GM03348 (cell line): Measurements from ENCODE around the gene CST6.

ENCODE experiments used
- DNase-seq: peaks from one replicate; pipeline ENCODE4 v3.0.0; 2012; ENCODE audit warnings: low spot score

CST6 gene, protein sequence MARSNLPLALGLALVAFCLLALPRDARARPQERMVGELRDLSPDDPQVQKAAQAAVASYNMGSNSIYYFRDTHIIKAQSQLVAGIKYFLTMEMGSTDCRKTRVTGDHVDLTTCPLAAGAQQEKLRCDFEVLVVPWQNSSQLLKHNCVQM

DNA sequence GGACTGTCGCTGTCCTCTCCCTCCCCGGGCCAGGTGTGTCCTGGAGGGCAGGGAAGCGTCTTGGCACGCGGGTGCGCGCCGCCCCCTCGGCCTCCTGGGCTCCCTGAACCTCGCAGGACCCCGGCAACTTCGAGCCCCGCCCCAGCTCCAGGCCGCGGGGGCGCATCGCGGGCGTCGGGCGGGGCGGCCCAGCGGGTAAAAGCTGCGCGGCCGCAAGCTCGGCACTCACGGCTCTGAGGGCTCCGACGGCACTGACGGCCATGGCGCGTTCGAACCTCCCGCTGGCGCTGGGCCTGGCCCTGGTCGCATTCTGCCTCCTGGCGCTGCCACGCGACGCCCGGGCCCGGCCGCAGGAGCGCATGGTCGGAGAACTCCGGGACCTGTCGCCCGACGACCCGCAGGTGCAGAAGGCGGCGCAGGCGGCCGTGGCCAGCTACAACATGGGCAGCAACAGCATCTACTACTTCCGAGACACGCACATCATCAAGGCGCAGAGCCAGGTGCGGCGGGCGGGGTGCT, at the start of gene CST6:
Gene CST6, plus strand, starts transcription at position 224 of the 519 bp plus-strand sequence. Its CDS starts 37 bp downstream, at position 261.
- no peak for DNase-seq

DNA sequence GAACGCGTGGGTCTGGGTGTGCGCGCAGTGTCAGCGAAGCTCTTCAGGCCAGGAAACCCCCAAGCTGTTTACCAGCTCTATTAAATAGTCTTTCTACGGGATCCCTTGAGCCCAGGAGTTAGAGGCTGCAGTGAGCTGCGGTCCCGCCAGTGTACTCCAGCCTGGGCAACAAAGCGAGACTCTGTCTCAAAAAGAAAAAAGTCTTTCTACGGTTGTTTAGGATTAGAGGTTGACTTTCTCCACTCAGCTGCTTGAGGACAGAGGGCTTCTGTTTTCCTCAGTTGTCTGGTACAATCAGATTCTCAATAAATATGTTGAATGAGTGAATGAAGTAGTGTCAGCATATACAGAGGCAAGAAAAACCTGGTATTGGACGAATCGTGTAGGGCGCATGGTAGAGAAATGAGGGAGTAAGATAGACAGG, 49.7 kb upstream of the CST6 start:
- no peak for DNase-seq

DNA sequence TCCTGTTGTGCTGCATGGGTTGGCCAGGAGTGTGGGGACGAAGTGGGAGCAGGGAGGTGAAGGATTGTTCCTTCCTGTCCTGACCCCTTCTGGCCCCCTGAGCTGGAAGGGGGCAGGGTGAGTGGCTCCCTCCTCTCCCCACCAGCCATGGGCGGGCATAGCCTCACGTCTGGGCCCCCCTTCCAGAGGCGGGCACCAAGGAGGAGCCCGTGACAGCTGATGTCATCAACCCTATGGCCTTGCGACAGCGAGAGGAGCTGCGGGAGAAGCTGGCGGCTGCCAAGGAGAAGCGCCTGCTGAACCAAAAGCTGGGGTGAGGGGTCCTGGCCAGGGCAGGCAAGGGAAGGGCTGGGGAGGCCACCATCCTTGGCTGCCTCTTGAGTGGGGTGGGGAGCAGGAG, 46.9 kb upstream of the CST6 start:
- no peak for DNase-seq

DNA sequence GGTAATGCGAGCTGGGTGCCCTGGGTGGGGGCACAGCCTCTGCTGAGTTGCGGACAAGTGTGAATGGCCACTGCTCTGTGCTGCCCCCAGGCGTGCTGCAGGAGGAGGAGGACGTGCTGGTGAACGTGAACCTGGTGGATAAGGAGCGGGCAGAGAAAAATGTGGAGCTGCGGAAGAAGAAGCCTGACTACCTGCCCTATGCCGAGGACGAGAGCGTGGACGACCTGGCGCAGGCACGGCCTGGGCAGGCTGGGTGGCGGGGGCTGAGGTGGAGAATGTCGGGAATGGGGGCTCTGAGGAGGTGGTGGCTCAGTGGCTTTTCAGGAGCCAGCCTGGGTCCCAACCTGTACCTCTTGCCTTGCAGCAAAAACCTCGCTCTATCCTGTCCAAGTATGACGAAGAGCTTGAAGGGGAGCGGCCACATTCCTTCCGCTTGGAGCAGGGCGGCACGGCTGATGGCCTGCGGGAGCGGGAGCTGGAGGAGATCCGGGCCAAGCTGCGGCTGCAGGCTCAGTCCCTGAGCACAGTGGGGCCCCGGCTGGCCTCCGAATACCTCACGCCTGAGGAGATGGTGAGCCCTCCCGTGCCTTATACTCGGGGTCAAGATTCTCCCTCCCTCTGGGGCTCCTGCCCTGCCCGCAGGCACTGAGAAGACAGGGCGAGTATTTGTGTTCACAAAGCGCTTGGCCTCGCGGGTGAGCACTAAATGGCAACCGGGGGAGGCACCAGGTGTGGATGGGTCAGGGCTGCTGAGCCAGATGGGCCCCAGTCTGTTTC, 45.6 kb upstream of the CST6 start:
- DNase-seq, result no peak

DNA sequence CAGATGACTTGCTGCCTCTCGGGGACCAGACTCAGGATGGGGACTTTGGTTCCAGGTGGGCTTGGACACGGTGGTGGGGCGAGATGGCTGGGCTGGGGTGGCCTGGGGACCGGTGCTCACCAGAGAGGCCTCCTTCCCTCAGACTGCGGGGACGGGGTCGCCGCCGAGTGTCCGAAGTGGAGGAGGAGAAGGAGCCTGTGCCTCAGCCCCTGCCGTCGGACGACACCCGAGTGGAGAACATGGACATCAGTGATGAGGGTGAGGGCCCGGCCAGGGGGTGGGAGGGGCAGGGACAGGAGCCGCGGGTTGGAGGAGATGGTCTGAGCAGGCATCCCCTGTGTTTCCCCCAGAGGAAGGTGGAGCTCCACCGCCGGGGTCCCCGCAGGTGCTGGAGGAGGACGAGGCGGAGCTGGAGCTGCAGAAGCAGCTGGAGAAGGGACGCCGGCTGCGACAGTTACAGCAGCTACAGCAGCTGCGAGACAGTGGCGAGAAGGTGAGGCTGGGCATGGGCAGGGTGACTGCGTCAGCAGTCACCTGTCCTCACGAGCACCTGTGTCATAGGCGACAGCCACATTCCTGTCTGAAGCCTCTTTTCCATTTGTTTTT, 44.4 kb upstream of the CST6 start:
- DNase-seq, result no peak

DNA sequence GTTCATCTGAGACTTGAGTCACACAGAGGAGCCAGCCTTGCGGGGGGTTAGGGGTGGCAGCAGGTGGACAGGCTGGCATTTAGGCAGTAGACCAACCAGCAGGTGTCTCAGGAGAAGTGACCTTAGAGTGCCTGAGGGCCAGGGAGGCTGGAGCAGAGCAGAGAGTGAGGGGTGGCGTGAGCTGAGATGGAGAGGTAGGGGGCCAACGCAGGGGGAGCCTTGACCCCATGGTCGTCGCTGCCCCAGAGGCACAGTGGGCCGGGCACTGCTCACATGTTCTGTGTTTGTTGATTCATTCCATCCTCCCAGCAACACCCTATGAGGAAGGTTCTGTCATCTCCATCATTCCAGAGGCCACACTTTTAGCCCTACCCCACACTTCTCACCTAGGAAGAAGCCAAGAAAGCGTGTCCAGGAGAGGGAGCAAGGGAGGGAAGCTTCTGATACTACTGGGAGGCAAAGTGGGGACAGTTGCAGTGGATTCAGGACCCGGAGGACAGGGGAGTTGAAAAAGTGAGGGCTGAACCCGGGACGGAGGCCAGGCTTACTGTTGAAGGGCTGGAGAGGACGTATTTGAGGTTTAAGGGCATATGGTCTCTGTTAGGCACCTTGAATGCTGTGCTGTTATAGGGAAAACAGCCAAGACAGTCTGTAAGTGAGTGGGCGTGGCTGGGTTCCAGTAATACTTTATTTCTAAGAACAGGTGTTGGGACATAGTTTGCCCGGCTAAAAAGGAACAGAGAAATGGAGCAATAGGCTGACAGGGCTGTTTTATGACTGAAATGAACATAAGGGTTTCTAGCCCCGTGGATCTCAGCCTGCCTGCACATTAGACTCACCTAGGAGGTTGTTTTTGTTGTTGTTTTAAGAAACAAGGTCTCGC, 43.0 kb upstream of the CST6 start:
- no peak for DNase-seq

DNA sequence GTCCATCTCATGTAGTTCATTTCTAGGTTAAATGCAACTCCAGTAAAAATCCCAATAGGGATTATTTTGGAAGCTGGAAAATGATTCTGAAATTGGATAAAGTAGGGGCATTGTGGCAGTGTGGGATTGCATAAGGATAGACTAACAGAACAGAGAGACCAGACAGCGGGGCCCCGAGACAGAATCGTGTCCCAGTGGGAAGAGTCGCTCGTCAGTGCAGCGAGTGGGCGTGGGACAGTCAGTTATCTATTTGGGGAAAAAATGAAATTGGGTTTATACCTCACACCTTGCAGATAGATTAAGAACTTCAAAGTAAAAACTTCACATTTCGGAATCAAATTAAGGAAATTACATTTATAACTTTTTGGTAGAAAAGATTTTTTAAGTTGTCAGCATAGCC, 39.7 kb upstream of the CST6 start:
- DNase-seq, result no peak

DNA sequence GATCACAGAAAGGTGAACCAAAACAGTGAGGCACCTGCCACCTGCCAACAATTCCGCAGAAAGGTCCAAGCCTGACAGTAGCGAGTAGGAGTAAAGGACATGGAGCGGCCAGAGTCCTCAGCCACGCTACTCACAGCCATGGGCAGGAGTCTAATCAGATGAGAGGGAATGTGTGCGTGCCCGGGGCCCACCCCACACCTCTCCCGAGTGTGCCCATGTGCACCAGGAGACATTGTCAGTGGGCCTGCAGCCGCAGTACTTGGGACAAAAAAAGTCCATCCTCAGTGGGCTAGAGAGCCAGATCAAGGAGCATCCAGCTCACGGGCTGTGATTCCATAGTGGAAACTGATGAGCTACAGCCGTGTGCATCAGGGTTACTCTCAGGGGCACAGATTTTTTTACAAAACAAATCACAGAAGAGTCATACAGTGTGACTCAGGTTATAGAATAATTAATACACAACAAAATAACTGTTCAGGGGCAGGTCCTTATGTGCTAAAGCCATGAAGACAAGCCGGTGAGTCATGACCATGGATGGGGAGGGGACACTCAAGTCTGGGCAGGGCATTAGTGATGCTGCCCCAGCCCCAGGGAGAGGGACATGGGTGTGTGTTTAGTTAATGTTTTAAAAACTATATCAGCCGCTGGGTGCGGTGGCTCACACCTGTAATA, 38.2 kb upstream of the CST6 start:
- DNase-seq, result no peak

DNA sequence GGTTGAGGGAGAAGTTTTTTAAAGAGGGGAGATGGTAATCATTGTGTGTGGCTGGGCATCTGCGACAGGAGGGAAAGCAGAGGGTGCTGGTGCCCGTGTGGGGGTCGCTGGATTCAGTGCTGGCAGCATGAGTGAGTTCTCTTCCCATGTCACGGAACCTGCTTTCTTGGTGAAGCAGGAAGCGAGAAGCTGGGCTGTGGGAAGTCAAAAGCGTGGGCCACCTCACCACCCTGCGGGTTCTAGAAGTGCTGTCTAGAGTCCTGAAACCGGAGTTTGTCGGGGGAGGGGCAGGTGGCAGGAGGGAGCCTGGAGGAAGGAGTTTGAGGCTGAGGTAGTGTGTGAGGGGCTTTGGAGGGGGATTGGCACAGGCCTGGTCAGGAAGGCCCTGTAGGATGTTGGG, 36.0 kb upstream of the CST6 start:
- DNase-seq, result no peak

DNA sequence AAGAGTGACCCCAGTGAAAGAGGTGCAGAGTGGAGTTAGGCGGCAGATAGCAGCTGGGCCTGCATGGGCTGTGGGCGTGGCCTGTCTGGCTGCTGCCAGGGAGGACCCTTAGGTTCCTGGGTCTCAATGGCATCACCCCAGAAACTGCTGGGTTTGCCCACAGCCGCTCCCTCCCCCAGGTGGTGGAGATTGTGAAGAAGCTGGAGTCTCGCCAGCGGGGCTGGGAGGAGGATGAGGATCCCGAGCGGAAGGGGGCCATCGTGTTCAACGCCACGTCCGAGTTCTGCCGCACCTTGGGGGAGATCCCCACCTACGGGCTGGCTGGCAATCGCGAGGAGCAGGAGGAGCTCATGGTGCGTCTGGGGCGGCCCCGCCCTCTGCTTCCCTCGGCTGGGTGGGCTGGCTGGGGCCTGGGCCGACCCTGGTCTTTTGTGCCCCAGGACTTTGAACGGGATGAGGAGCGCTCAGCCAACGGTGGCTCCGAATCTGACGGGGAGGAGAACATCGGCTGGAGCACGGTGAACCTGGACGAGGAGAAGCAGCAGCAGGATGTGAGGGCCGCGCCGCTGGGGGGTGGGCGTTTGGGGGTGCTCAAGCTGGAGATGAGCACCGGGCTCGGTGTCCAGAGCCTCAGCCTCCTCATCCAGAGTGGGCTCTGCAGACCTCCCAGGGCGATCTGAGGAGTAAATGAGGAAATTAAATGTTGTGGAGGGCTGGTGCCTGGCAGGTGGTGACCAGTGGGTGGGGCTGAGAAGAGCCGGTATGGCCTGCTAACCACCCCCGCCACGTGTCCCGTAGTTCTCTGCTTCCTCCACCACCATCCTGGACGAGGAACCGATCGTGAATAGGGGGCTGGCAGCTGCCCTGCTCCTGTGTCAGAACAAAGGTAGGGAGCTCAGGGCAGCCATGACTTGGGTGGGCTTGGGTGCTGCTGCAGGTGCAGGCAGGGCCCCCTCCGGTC, 35.3 kb upstream of the CST6 start:
- no peak for DNase-seq

DNA sequence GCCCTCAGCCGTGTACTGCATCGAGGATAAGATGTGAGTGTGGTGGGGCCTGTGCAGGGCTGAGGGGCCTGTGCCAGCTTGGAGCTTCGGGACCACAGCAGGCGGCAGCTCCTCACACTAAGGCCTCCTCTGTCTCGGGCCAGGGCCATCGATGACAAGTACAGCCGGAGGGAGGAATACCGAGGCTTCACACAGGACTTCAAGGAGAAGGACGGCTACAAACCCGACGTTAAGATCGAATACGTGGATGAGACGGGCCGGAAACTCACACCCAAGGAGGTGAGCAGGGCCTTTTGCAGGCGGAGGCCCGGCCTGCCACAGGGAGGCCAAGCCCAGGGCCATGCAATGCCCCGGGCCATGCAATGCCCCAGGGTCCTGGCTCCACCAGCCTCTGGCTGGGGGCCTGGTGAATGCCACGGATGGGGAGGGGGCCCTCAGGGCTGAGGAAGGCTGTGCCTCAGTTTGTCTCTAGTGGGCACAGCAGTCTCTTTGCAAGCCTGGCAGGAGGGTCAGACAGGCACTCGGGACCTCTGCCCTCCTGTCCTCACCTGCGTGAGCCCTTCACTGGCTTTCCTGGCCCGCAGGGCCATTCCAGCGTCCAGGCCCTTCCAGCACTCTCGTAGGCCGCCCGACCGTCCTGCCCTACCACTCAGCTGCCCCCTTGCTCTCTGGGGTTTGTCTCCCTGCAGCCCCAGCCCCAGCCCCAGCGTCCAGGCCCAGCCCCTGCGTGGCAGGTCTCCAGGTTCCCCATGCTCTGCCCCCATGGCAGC, 34.0 kb upstream of the CST6 start:
- no peak for DNase-seq

DNA sequence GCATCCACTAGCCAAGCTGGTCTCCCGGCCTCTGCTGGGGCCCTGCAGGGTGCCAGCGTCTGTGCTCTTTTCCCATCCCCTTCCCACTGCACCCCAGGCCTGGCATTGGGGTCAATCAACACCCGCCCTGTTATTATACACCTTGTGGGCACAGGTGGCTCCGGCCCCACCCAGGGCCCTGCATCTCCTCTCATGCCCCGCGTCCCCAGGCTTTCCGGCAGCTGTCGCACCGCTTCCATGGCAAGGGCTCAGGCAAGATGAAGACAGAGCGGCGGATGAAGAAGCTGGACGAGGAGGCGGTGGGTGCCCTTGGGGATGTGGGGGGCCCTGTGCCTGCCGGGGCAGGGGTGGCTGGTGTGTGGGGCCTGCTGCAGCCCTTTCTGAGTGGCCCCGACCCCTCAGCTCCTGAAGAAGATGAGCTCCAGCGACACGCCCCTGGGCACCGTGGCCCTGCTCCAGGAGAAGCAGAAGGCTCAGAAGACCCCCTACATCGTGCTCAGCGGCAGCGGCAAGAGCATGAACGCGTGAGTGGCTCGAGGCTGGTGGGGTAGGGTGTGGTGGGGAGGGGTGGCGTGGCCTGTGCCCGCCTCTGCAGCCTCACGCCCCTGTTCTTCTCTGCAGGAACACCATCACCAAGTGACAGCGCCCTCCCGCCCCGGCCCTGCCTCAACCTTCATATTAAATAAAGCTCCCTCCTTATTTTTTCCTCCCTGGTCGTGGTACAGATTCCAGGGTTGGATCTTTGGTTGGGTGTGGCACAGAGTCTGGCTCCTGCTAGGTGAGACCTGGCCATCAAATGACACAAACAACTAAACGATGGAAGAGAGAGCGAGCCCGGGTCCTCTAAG, 33.2 kb upstream of the CST6 start:
- no peak for DNase-seq

DNA sequence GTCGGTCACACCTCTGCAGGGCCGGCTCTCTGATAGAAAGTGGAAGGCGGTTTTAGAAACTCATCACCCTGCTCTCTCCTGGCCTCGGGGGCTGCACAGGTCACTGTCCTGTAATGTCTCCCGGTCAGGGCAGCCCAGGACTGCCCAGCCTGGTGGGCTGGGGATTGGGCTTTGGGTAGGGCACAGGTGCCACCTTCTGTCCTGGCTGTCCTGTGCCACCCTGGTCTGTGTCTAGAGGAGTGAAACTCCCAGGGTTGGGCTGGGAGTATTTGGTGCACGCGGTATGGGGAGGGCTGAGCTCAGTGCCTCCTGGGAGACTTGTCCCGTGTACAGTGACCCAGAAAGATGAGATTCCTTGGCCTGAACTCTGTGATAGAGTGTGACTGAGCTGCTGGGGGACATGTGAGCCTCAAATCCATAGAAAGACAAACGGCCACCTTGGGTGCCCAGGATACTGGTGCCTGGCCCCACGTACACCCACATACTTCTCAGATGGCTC, 32.5 kb upstream of the CST6 start:
- DNase-seq, result no peak

DNA sequence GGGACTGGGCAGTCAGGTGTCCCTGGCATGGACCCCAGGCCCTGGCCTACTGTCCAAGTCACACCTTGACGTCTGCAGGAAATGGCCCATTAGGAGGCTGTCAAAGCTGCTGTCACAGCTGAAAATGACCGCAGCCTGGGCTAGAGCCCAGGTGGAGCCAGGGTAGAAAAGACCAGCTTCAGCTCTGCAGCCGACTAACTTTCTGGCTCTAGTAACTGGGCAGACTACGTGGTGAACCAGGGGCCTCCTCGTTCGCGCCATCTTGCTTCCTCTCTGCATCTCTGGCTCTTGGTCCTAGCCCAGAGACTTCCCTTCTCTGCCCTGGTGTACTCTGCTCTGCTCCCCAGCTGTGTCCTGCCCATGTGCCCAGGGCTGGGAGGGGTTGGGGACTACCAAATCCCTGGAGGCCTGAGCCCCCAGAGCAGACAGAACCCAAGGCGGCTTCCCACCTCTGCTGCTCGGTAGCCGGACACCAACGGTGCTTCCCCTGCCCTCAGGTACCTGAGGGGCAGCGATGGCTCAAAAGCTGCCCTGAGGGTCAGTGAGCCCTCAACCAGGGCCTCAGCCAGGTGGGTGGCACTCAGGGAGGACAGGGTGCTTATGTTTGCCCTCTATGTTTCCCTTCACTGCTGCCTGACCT, 30.6 kb upstream of the CST6 start:
- no peak for DNase-seq

DNA sequence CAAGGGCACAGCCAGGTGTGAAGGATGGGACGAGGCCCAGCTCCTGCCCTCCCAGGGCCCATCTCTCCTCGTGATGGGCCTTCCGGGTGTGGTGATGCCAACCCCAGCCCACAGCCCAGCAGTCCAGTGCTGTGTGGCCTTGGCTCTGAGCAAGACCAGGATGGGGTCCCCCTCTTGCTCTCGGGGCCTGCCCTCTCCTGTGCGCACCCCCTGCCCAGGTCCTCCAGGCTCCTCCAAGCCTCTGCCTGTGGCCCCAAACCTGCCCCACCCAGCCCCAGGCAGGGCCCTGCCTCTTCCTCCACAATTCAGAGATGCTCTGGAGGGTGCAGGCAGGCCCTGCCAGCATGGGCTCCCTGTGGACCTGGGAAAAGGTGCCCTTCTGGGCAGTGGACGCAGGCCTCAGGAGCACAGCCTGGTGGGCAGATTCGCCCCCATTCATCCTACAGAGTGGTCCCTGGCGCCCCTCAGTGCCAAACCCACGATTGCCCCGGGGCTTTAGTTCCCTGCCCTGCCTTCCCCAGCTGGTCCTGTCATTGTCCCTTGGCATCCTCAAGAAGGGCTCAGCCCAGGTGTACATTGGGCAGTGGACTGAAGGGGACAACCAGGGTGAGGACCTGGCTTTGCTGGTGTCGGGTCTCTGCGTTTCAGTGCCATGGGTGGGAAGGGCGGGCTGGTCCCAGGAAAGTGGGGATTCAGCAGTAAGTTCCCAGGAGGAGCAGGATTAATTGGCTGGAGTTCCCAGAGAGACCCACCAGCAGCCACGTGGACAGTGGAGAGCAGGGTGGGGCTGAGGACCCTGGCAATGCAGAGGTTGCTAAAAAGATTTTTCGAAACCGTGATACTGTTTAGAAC, 29.6 kb upstream of the CST6 start:
- DNase-seq, result no peak

DNA sequence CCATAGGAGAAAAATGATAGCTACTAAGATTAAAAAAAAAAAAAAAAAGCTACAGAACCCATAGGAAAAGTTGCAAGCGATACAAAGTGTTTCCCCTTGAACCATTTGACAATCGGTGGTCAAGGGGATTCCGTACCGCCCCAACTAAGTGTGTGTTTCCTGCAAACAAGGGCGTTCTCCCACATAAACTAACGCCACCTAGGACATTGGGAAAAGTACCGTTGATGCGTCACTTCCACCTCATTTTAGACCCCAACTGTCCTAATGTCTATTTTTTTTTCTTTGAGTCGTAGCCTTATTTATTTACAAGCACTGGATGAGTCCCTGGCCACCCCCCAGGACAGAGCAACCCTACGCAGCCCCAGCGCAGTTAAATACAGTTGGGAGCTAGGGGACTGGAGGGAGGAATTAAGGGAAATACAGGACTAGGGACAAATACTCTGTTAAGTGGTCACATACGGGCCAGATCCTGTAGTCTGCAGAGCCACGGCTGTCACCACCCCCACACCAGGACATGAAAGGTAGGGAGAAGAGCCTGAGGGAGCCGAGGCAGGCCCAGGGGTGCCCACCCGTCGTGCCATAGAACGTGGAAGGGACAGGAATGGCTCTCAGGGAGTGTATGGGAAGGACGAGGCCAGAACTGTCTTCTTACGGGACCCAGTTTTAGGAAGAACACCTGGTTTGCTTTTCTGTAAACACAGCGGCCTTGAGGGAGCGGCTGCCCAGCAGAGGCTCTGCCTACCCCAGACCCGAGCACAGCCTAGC, 28.8 kb upstream of the CST6 start:
- no peak for DNase-seq
